WERI-Rb-1 (cell line): ENCODE data around the gene CDON.

Experiments used
- DNase-seq: peaks from one replicate; pipeline ENCODE4 v3.0.0-alpha.2; 2020
- H3K27ac ChIP-seq: fragments of 250-450 bp; sonication (Bioruptor Pico); 2 replicates; pipeline ENCODE4 v1.5.1; 2020; ENCODE audit warnings: mild to moderate bottlenecking, moderate library complexity
- H3K27me3 ChIP-seq: fragments of 250-450 bp; sonication (Bioruptor Pico); 2 replicates; pipeline ENCODE4 v1.5.1; 2021; ENCODE audit warnings: mild to moderate bottlenecking, low read depth, moderate library complexity; ENCODE audit not compliant: insufficient read depth, severe bottlenecking
- H3K36me3 ChIP-seq: fragments of 250-450 bp; sonication (Bioruptor Pico); 2 replicates; pipeline ENCODE4 v1.5.1; 2020; ENCODE audit warnings: mild to moderate bottlenecking, moderate library complexity
- H3K4me3 ChIP-seq: 2 replicates; pipeline ENCODE4 v1.5.1; 2011; ENCODE audit warnings: low read depth, mild to moderate bottlenecking, control low read depth, low read length
- H3K9me3 ChIP-seq: fragments of 250-450 bp; sonication (Bioruptor Pico); 2 replicates; pipeline ENCODE4 v1.5.1; 2021; ENCODE audit warnings: mild to moderate bottlenecking, moderate library complexity; ENCODE audit not compliant: severe bottlenecking
- CTCF ChIP-seq: IDR thresholded peaks from 2 replicates; pipeline ENCODE4 v1.5.1; 2011; ENCODE audit warnings: low read depth, mild to moderate bottlenecking, control low read depth, inconsistent platforms, low read length

CDON gene

GRCh38 chr11:126008956-126009355, 53.7 kb downstream of the CDON start:
- TF ChIP-seq CTCF = no peak
- no peak overlapping the region for H3K4me3 ChIP-seq
- H3K27me3 ChIP-seq = no peaks in the 10 kb centered on the region

GRCh38 chr11:126007238-126007637, 55.4 kb downstream of the CDON start:
- H3K36me3 ChIP-seq = peaks cover 30% of the 10 kb centered on the region
- DNase-seq = no peak
- TF ChIP-seq CTCF = no peak

More at GRCh38 chr11:126008956-126009355, 53.7 kb downstream of the CDON start:
- Histone ChIP-seq H3K9me3 (no peaks in the 10 kb centered on the region), H3K36me3 (peaks cover 15% of the 10 kb centered on the region), H3K27ac (no peak overlapping the region)
- no peak for DNase-seq

GRCh38 chr11:126006068-126006467, 56.6 kb downstream of the CDON start:
- no peak overlapping the region for H3K27ac ChIP-seq
- no peaks in the 10 kb centered on the region for H3K27me3 ChIP-seq
- H3K9me3 ChIP-seq = no peaks in the 10 kb centered on the region
- no peak for TF ChIP-seq CTCF
- no peak for DNase-seq
- no peak overlapping the region for H3K4me3 ChIP-seq
- peaks cover 38% of the 10 kb centered on the region for H3K36me3 ChIP-seq

More at GRCh38 chr11:126007238-126007637, 55.4 kb downstream of the CDON start:
- no peaks in the 10 kb centered on the region for H3K27me3 ChIP-seq
- H3K9me3 ChIP-seq = no peaks in the 10 kb centered on the region
- H3K4me3 ChIP-seq = no peak overlapping the region
- no peak overlapping the region for H3K27ac ChIP-seq

GRCh38 chr11:126002181-126002580, 60.5 kb downstream of the CDON start:
- Histone ChIP-seq H3K27ac (no peak overlapping the region), H3K36me3 (peaks cover 48% of the 10 kb centered on the region), H3K9me3 (no peaks in the 10 kb centered on the region), H3K27me3 (no peaks in the 10 kb centered on the region), H3K4me3 (no peak overlapping the region)
- DNase-seq = no peak
- no peak for TF ChIP-seq CTCF

- Histone ChIP-seq H3K9me3 (no peaks in the 10 kb centered on the region), H3K4me3 (no peak overlapping the region), H3K27ac (no peak overlapping the region), H3K36me3 (peaks cover 55% of the 10 kb centered on the region), H3K27me3 (no peaks in the 10 kb centered on the region)
- no peak for TF ChIP-seq CTCF
- DNase-seq = no peak
Observed at GRCh38 chr11:125999234-125999880, 63.3 kb downstream of the CDON start.

- no peak overlapping the region for H3K27ac ChIP-seq
- no peak for TF ChIP-seq CTCF
- no peaks in the 10 kb centered on the region for H3K27me3 ChIP-seq
- DNase-seq = no peak
- no peaks in the 10 kb centered on the region for H3K9me3 ChIP-seq
- H3K36me3 ChIP-seq = peaks cover 55% of the 10 kb centered on the region
- H3K4me3 ChIP-seq = no peak overlapping the region
Observed at GRCh38 chr11:125998267-125998666, 64.4 kb downstream of the CDON start.
